Measurements from ENCODE around the gene FAM177A1. TPM values are rescaled to one million over a fixed set of nuclear protein-coding genes. Genes with fewer than 3 reads are reported as not detected.

The FAM177A1 gene
- total and polyA plus RNA-seq, 9 of the 15 experiments (the other 6 are each of a cell fraction or from before 2014, with no cell fraction given): 7.7 to 36.2 (median 29.9) TPM

- TF ChIP-seq TFAP4 (CRISPR knock-in tag; IDR thresholded peaks at IDR 0.05; ENCODE audit: borderline replicate concordance) (peak; percentile 89), POLR2G (IDR thresholded peaks at IDR 0.05; ENCODE audit: low read depth, low read length) (peak; percentile 22), SMAD1 (IDR thresholded peaks at IDR 0.05; ENCODE audit: low read depth, low read length, partially characterized antibody) (peak; percentile 8), CREM (IDR thresholded peaks at IDR 0.05; ENCODE audit: low read depth) (peak; percentile 1; the same call in 1 of the 2 replicates), NBN (IDR thresholded peaks at IDR 0.05; ENCODE audit: low read depth) (peak; percentile 57; the same call in 1 of the 2 replicates), ZBTB40 (IDR thresholded peaks at IDR 0.05) (no peak), ZBTB40 (CRISPR knock-in tag; IDR thresholded peaks at IDR 0.05) (no peak), MBD2 (IDR thresholded peaks at IDR 0.05; ENCODE audit: borderline replicate concordance, low read depth) (peak; percentile 26; the same call in 1 of the 2 replicates), GTF2E2 (tag; IDR thresholded peaks at IDR 0.05) (peak; percentile 66; the same call in 1 of the 2 replicates)
Observed at GRCh38 chr14:35122696-35123387, 76.8 kb downstream of the FAM177A1 start (continued).

Measured in K562 (cell line).